ENCODE data around the gene KRTAP4-2.
"Not testable (repeated sequence)": the region's sequence is repeated elsewhere in the genome, so short reads cannot be mapped to it uniquely, and the experiment has no call there.

KRTAP4-2 gene

GRCh38 chr17:41190328-41190727, 12.3 kb upstream of the KRTAP4-2 start:
- H3K27me3 ChIP-seq (replicated peaks; ENCODE audit: control insufficient read depth, insufficient read depth, low read length, poor library complexity, severe bottlenecking), result no peaks in the 10 kb centered on the region
- H3K4me1 ChIP-seq (ENCODE audit: control insufficient read depth, insufficient read depth, low read length, poor library complexity, severe bottlenecking), result no peaks in the 10 kb centered on the region
- no peak for DNase-seq
- H3K27ac ChIP-seq (ENCODE audit: insufficient read depth, low read length, poor library complexity, severe bottlenecking), result no peak overlapping the region
- no peaks in the 10 kb centered on the region for H3K9me3 ChIP-seq (ENCODE audit: control insufficient read depth, low read length)
- no peaks in the 10 kb centered on the region for H3K36me3 ChIP-seq (ENCODE audit: control insufficient read depth, insufficient read depth, low read length)
- no peak overlapping the region for H3K4me3 ChIP-seq (ENCODE audit: insufficient read depth, low read depth, low read length, poor library complexity, severe bottlenecking)

- H3K4me1 ChIP-seq (ENCODE audit: control insufficient read depth, insufficient read depth, low read length, poor library complexity, severe bottlenecking); H3K27ac ChIP-seq (ENCODE audit: insufficient read depth, low read length, poor library complexity, severe bottlenecking); DNase-seq; H3K27me3 ChIP-seq (replicated peaks; ENCODE audit: control insufficient read depth, insufficient read depth, low read length, poor library complexity, severe bottlenecking); H3K36me3 ChIP-seq (ENCODE audit: control insufficient read depth, insufficient read depth, low read length); H3K9me3 ChIP-seq (ENCODE audit: control insufficient read depth, low read length); H3K4me3 ChIP-seq (ENCODE audit: insufficient read depth, low read depth, low read length, poor library complexity, severe bottlenecking): not testable (repeated sequence)
These were observed 11.9 kb upstream of the KRTAP4-2 start, which contains the start of gene KRTAP9-1 for GRCh38 chr17:41189837-41190318. TSS of gene KRTAP9-1 (plus strand) at chr17:41189887. CDS start at chr17:41189887, 0 bp downstream.

GRCh38 chr17:41186872-41187271, 8.9 kb upstream of the KRTAP4-2 start:
- Histone ChIP-seq H3K4me3 (ENCODE audit: insufficient read depth, low read depth, low read length, poor library complexity, severe bottlenecking) (no peak overlapping the region), H3K4me1 (ENCODE audit: control insufficient read depth, insufficient read depth, low read length, poor library complexity, severe bottlenecking) (no peaks in the 10 kb centered on the region), H3K27me3 (replicated peaks; ENCODE audit: control insufficient read depth, insufficient read depth, low read length, poor library complexity, severe bottlenecking) (no peaks in the 10 kb centered on the region), H3K27ac (ENCODE audit: insufficient read depth, low read length, poor library complexity, severe bottlenecking) (no peak overlapping the region), H3K36me3 (ENCODE audit: control insufficient read depth, insufficient read depth, low read length) (no peaks in the 10 kb centered on the region), H3K9me3 (ENCODE audit: control insufficient read depth, low read length) (no peaks in the 10 kb centered on the region)
- no peak for DNase-seq

- Histone ChIP-seq H3K36me3 (ENCODE audit: control insufficient read depth, insufficient read depth, low read length) (no peaks in the 10 kb centered on the region), H3K27me3 (replicated peaks; ENCODE audit: control insufficient read depth, insufficient read depth, low read length, poor library complexity, severe bottlenecking) (no peaks in the 10 kb centered on the region), H3K9me3 (ENCODE audit: control insufficient read depth, low read length) (no peaks in the 10 kb centered on the region), H3K27ac (ENCODE audit: insufficient read depth, low read length, poor library complexity, severe bottlenecking) (no peak overlapping the region), H3K4me1 (ENCODE audit: control insufficient read depth, insufficient read depth, low read length, poor library complexity, severe bottlenecking) (no peaks in the 10 kb centered on the region), H3K4me3 (ENCODE audit: insufficient read depth, low read depth, low read length, poor library complexity, severe bottlenecking) (no peak overlapping the region)
- no peak for DNase-seq
These were observed 7.0 kb upstream of the KRTAP4-2 start for GRCh38 chr17:41185001-41185400.

- Histone ChIP-seq H3K4me3 (ENCODE audit: insufficient read depth, low read depth, low read length, poor library complexity, severe bottlenecking) (no peak within 1 kb of the TSS), H3K9me3 (ENCODE audit: control insufficient read depth, low read length) (no peaks in the 10 kb centered on the region), H3K4me1 (ENCODE audit: control insufficient read depth, insufficient read depth, low read length, poor library complexity, severe bottlenecking) (no peaks in the 10 kb centered on the region), H3K27me3 (replicated peaks; ENCODE audit: control insufficient read depth, insufficient read depth, low read length, poor library complexity, severe bottlenecking) (no peaks in the 10 kb centered on the region), H3K27ac (ENCODE audit: insufficient read depth, low read length, poor library complexity, severe bottlenecking) (no peak within 1 kb of the TSS), H3K36me3 (ENCODE audit: control insufficient read depth, insufficient read depth, low read length) (no peaks in the 10 kb centered on the region)
- DNase-seq, result no peak
These were observed 6.5 kb upstream of the KRTAP4-2 start, which contains the start of gene KRTAP4-1 for GRCh38 chr17:41184480-41184961. TSS of gene KRTAP4-1 (minus strand) at chr17:41184911. CDS start at chr17:41184854, 57 bp downstream.

GRCh38 chr17:41178843-41179616, 1.0 kb upstream of the KRTAP4-2 start:
- H3K27me3 ChIP-seq (replicated peaks; ENCODE audit: control insufficient read depth, insufficient read depth, low read length, poor library complexity, severe bottlenecking), result no peaks in the 10 kb centered on the region
- H3K4me1 ChIP-seq (ENCODE audit: control insufficient read depth, insufficient read depth, low read length, poor library complexity, severe bottlenecking), result no peaks in the 10 kb centered on the region
- no peak overlapping the region for H3K4me3 ChIP-seq (ENCODE audit: insufficient read depth, low read depth, low read length, poor library complexity, severe bottlenecking)
- H3K9me3 ChIP-seq (ENCODE audit: control insufficient read depth, low read length), result no peaks in the 10 kb centered on the region
- H3K27ac ChIP-seq (ENCODE audit: insufficient read depth, low read length, poor library complexity, severe bottlenecking), result no peak overlapping the region
- no peaks in the 10 kb centered on the region for H3K36me3 ChIP-seq (ENCODE audit: control insufficient read depth, insufficient read depth, low read length)
- DNase-seq, result no peak

- no peaks in the 10 kb centered on the region for H3K4me1 ChIP-seq (ENCODE audit: control insufficient read depth, insufficient read depth, low read length, poor library complexity, severe bottlenecking)
- H3K36me3 ChIP-seq (ENCODE audit: control insufficient read depth, insufficient read depth, low read length), result no peaks in the 10 kb centered on the region
- DNase-seq, result no peak
- no peaks in the 10 kb centered on the region for H3K27me3 ChIP-seq (replicated peaks; ENCODE audit: control insufficient read depth, insufficient read depth, low read length, poor library complexity, severe bottlenecking)
- H3K27ac ChIP-seq (ENCODE audit: insufficient read depth, low read length, poor library complexity, severe bottlenecking), result no peak overlapping the region
- H3K4me3 ChIP-seq (ENCODE audit: insufficient read depth, low read depth, low read length, poor library complexity, severe bottlenecking), result no peak overlapping the region
- H3K9me3 ChIP-seq (ENCODE audit: control insufficient read depth, low read length), result no peaks in the 10 kb centered on the region
These were observed 320 bp upstream of the KRTAP4-2 start for GRCh38 chr17:41178341-41178740.

GRCh38 chr17:41176744-41177387, 1.2 kb downstream of the KRTAP4-2 start:
- H3K9me3 ChIP-seq (ENCODE audit: control insufficient read depth, low read length), result no peaks in the 10 kb centered on the region
- no peaks in the 10 kb centered on the region for H3K36me3 ChIP-seq (ENCODE audit: control insufficient read depth, insufficient read depth, low read length)
- H3K4me1 ChIP-seq (ENCODE audit: control insufficient read depth, insufficient read depth, low read length, poor library complexity, severe bottlenecking), result no peaks in the 10 kb centered on the region
- DNase-seq, result no peak
- no peak overlapping the region for H3K27ac ChIP-seq (ENCODE audit: insufficient read depth, low read length, poor library complexity, severe bottlenecking)
- no peaks in the 10 kb centered on the region for H3K27me3 ChIP-seq (replicated peaks; ENCODE audit: control insufficient read depth, insufficient read depth, low read length, poor library complexity, severe bottlenecking)
- no peak overlapping the region for H3K4me3 ChIP-seq (ENCODE audit: insufficient read depth, low read depth, low read length, poor library complexity, severe bottlenecking)

GRCh38 chr17:41171886-41172285, 6.1 kb downstream of the KRTAP4-2 start:
- no peak for DNase-seq
- H3K4me1 ChIP-seq (ENCODE audit: control insufficient read depth, insufficient read depth, low read length, poor library complexity, severe bottlenecking), result no peaks in the 10 kb centered on the region
- H3K27me3 ChIP-seq (replicated peaks; ENCODE audit: control insufficient read depth, insufficient read depth, low read length, poor library complexity, severe bottlenecking), result no peaks in the 10 kb centered on the region
- no peak overlapping the region for H3K4me3 ChIP-seq (ENCODE audit: insufficient read depth, low read depth, low read length, poor library complexity, severe bottlenecking)
- H3K27ac ChIP-seq (ENCODE audit: insufficient read depth, low read length, poor library complexity, severe bottlenecking), result no peak overlapping the region
- H3K9me3 ChIP-seq (ENCODE audit: control insufficient read depth, low read length), result no peaks in the 10 kb centered on the region
- H3K36me3 ChIP-seq (ENCODE audit: control insufficient read depth, insufficient read depth, low read length), result no peaks in the 10 kb centered on the region

- no peaks in the 10 kb centered on the region for H3K9me3 ChIP-seq (ENCODE audit: control insufficient read depth, low read length)
- H3K27me3 ChIP-seq (replicated peaks; ENCODE audit: control insufficient read depth, insufficient read depth, low read length, poor library complexity, severe bottlenecking), result no peaks in the 10 kb centered on the region
- DNase-seq, result no peak
- H3K4me3 ChIP-seq (ENCODE audit: insufficient read depth, low read depth, low read length, poor library complexity, severe bottlenecking), result no peak within 1 kb of the TSS
- no peak within 1 kb of the TSS for H3K27ac ChIP-seq (ENCODE audit: insufficient read depth, low read length, poor library complexity, severe bottlenecking)
- H3K36me3 ChIP-seq (ENCODE audit: control insufficient read depth, insufficient read depth, low read length), result no peaks in the 10 kb centered on the region
- H3K4me1 ChIP-seq (ENCODE audit: control insufficient read depth, insufficient read depth, low read length, poor library complexity, severe bottlenecking), result no peaks in the 10 kb centered on the region
These were observed 9.9 kb downstream of the KRTAP4-2 start, which contains the start of gene KRTAP4-3 for GRCh38 chr17:41168121-41168520. TSS of gene KRTAP4-3 (minus strand) at chr17:41168221. CDS start at chr17:41168172, 49 bp downstream.
